ENCODE measurements around the gene RBM3.
"Not testable (repeated sequence)": the region's sequence is repeated elsewhere in the genome, so short reads cannot be mapped to it uniquely, and the experiment has no call there.

The RBM3 gene

GRCh38 chrX:48555731-48556325 lies 18.5 kb upstream of the RBM3 start:
- not testable (repeated sequence) for H2BK5ac ChIP-seq (ENCODE audit: low read depth, low read length, poor library complexity, severe bottlenecking); H3K14ac ChIP-seq (ENCODE audit: low read length in 2 of 2); H3K23ac ChIP-seq (ENCODE audit: low read length in 2 of 2); H2BK12ac ChIP-seq (ENCODE audit: low read length in 2 of 2); H3K9me3 ChIP-seq (ENCODE audit: control insufficient read depth, low read length); H3K79me1 ChIP-seq (replicated peaks; ENCODE audit: low read length, poor library complexity, severe bottlenecking); H2BK120ac ChIP-seq (ENCODE audit: low read depth, low read length); H2BK15ac ChIP-seq (ENCODE audit: low read depth, poor library complexity, severe bottlenecking); H3K27me3 ChIP-seq (ENCODE audit: control insufficient read depth in 1 of 2, insufficient read depth in 1 of 2, low read length in 2 of 2); H3K27ac ChIP-seq (ENCODE audit: low read length, poor library complexity, severe bottlenecking); H3K4me1 ChIP-seq (ENCODE audit: control insufficient read depth, insufficient read depth, low read depth, low read length); H3K18ac ChIP-seq (ENCODE audit: low read depth in 1 of 2, low read length in 2 of 2); H3K4me3 ChIP-seq (ENCODE audit: insufficient read depth in 1 of 2, low read depth in 1 of 2, low read length in 2 of 2); H4K91ac ChIP-seq (ENCODE audit: low read length); H2AFZ ChIP-seq (ENCODE audit: low read depth, low read length); H2AK5ac ChIP-seq (ENCODE audit: low read length, severe bottlenecking); H3K4ac ChIP-seq (ENCODE audit: low read depth in 1 of 2, low read length in 2 of 2); H3K9ac ChIP-seq (ENCODE audit: low read length); H4K8ac ChIP-seq (ENCODE audit: low read length); H3K4me2 ChIP-seq (ENCODE audit: low read length, poor library complexity, severe bottlenecking); DNase-seq
- 80% methylated on average over 5 of the region's 9 CpGs for WGBS
- peaks cover 30 to 33% of the 10 kb centered on the region in 2 experiments for H3K36me3 ChIP-seq (ENCODE audit: control insufficient read depth in 1 of 2, insufficient read depth in 2 of 2, low read depth in 1 of 2, low read length in 2 of 2)

- no peak overlapping the region for H2BK12ac ChIP-seq (ENCODE audit: low read length in 2 of 2)
- H3K4me1 ChIP-seq (ENCODE audit: control insufficient read depth, insufficient read depth, low read depth, low read length) = no peaks in the 10 kb centered on the region
- no peak overlapping the region for H3K4me3 ChIP-seq (ENCODE audit: insufficient read depth in 1 of 2, low read depth in 1 of 2, low read length in 2 of 2)
- H3K27ac ChIP-seq (ENCODE audit: low read length, poor library complexity, severe bottlenecking) = peak overlapping the region; percentile 7
- H4K91ac ChIP-seq (ENCODE audit: low read length) = no peak overlapping the region
- H3K14ac ChIP-seq (ENCODE audit: low read length in 2 of 2) = no peak overlapping the region
- H3K9me3 ChIP-seq (ENCODE audit: control insufficient read depth, low read length) = no peaks in the 10 kb centered on the region
- H3K79me1 ChIP-seq (replicated peaks; ENCODE audit: low read length, poor library complexity, severe bottlenecking) = peaks cover 9% of the 10 kb centered on the region
- H2AK5ac ChIP-seq (ENCODE audit: low read length, severe bottlenecking) = no peak overlapping the region
- H2BK120ac ChIP-seq (ENCODE audit: low read depth, low read length) = no peak overlapping the region
- no peak overlapping the region for H3K18ac ChIP-seq (ENCODE audit: low read depth in 1 of 2, low read length in 2 of 2)
- peak overlapping the region; percentile 37 for H3K9ac ChIP-seq (ENCODE audit: low read length)
- no peak overlapping the region for H3K23ac ChIP-seq (ENCODE audit: low read length in 2 of 2)
- peaks cover 38 to 41% of the 10 kb centered on the region in 2 experiments for H3K36me3 ChIP-seq (ENCODE audit: control insufficient read depth in 1 of 2, insufficient read depth in 2 of 2, low read depth in 1 of 2, low read length in 2 of 2)
- WGBS = 56% methylated on average over 3 of the region's 4 CpGs
- H2AFZ ChIP-seq (ENCODE audit: low read depth, low read length) = no peak overlapping the region
- H3K4me2 ChIP-seq (ENCODE audit: low read length, poor library complexity, severe bottlenecking) = no peak overlapping the region
- no peak overlapping the region for H3K4ac ChIP-seq (ENCODE audit: low read depth in 1 of 2, low read length in 2 of 2)
- H2BK5ac ChIP-seq (ENCODE audit: low read depth, low read length, poor library complexity, severe bottlenecking) = no peak overlapping the region
- peak; percentile 70 for DNase-seq
- H2BK15ac ChIP-seq (ENCODE audit: low read depth, poor library complexity, severe bottlenecking) = no peak overlapping the region
- no peak overlapping the region for H4K8ac ChIP-seq (ENCODE audit: low read length)
- H3K27me3 ChIP-seq (ENCODE audit: control insufficient read depth in 1 of 2, insufficient read depth in 1 of 2, low read length in 2 of 2) = no peaks in the 10 kb centered on the region
These were observed 16.0 kb upstream of the RBM3 start for GRCh38 chrX:48558271-48558670.

- Histone ChIP-seq H2BK5ac (ENCODE audit: low read depth, low read length, poor library complexity, severe bottlenecking) (no peak overlapping the region), H2AFZ (ENCODE audit: low read depth, low read length) (no peak overlapping the region), H3K4me1 (ENCODE audit: control insufficient read depth, insufficient read depth, low read depth, low read length) (no peaks in the 10 kb centered on the region), H2BK12ac (ENCODE audit: low read length in 2 of 2) (no peak overlapping the region), H3K27ac (ENCODE audit: low read length, poor library complexity, severe bottlenecking) (no peak overlapping the region), H3K9ac (ENCODE audit: low read length) (no peak overlapping the region), H3K14ac (ENCODE audit: low read length in 2 of 2) (no peak overlapping the region), H4K8ac (ENCODE audit: low read length) (no peak overlapping the region), H3K27me3 (ENCODE audit: control insufficient read depth in 1 of 2, insufficient read depth in 1 of 2, low read length in 2 of 2) (no peaks in the 10 kb centered on the region), H2AK5ac (ENCODE audit: low read length, severe bottlenecking) (no peak overlapping the region), H3K79me1 (replicated peaks; ENCODE audit: low read length, poor library complexity, severe bottlenecking) (peaks cover 9% of the 10 kb centered on the region), H3K4ac (ENCODE audit: low read depth in 1 of 2, low read length in 2 of 2) (no peak overlapping the region), H2BK120ac (ENCODE audit: low read depth, low read length) (no peak overlapping the region), H3K4me3 (ENCODE audit: insufficient read depth in 1 of 2, low read depth in 1 of 2, low read length in 2 of 2) (no peak overlapping the region), H3K9me3 (ENCODE audit: control insufficient read depth, low read length) (no peaks in the 10 kb centered on the region), H3K18ac (ENCODE audit: low read depth in 1 of 2, low read length in 2 of 2) (no peak overlapping the region), H3K36me3 (ENCODE audit: control insufficient read depth in 1 of 2, insufficient read depth in 2 of 2, low read depth in 1 of 2, low read length in 2 of 2) (peaks cover 39 to 41% of the 10 kb centered on the region in 2 experiments), H3K4me2 (ENCODE audit: low read length, poor library complexity, severe bottlenecking) (no peak overlapping the region), H2BK15ac (ENCODE audit: low read depth, poor library complexity, severe bottlenecking) (no peak overlapping the region), H4K91ac (ENCODE audit: low read length) (no peak overlapping the region), H3K23ac (ENCODE audit: low read length in 2 of 2) (no peak overlapping the region)
- DNase-seq = no peak
- 99% methylated on average over 24 of the region's 24 CpGs for WGBS
These were observed 14.6 kb upstream of the RBM3 start for GRCh38 chrX:48559636-48560035.

GRCh38 chrX:48560056-48560455 lies 14.2 kb upstream of the RBM3 start:
- Histone ChIP-seq H2BK120ac (ENCODE audit: low read depth, low read length) (no peak overlapping the region), H3K27ac (ENCODE audit: low read length, poor library complexity, severe bottlenecking) (no peak overlapping the region), H2AFZ (ENCODE audit: low read depth, low read length) (no peak overlapping the region), H3K4me1 (ENCODE audit: control insufficient read depth, insufficient read depth, low read depth, low read length) (no peaks in the 10 kb centered on the region), H2AK5ac (ENCODE audit: low read length, severe bottlenecking) (no peak overlapping the region), H3K36me3 (ENCODE audit: control insufficient read depth in 1 of 2, insufficient read depth in 2 of 2, low read depth in 1 of 2, low read length in 2 of 2) (peaks cover 34 to 39% of the 10 kb centered on the region in 2 experiments), H3K14ac (ENCODE audit: low read length in 2 of 2) (no peak overlapping the region), H3K27me3 (ENCODE audit: control insufficient read depth in 1 of 2, insufficient read depth in 1 of 2, low read length in 2 of 2) (no peaks in the 10 kb centered on the region), H4K91ac (ENCODE audit: low read length) (no peak overlapping the region), H3K4me3 (ENCODE audit: insufficient read depth in 1 of 2, low read depth in 1 of 2, low read length in 2 of 2) (no peak overlapping the region), H3K9me3 (ENCODE audit: control insufficient read depth, low read length) (no peaks in the 10 kb centered on the region), H3K18ac (ENCODE audit: low read depth in 1 of 2, low read length in 2 of 2) (no peak overlapping the region), H2BK15ac (ENCODE audit: low read depth, poor library complexity, severe bottlenecking) (no peak overlapping the region), H3K9ac (ENCODE audit: low read length) (no peak overlapping the region), H3K23ac (ENCODE audit: low read length in 2 of 2) (no peak overlapping the region), H3K4ac (ENCODE audit: low read depth in 1 of 2, low read length in 2 of 2) (no peak overlapping the region), H3K79me1 (replicated peaks; ENCODE audit: low read length, poor library complexity, severe bottlenecking) (peaks cover 9% of the 10 kb centered on the region), H4K8ac (ENCODE audit: low read length) (no peak overlapping the region), H2BK5ac (ENCODE audit: low read depth, low read length, poor library complexity, severe bottlenecking) (no peak overlapping the region), H2BK12ac (ENCODE audit: low read length in 2 of 2) (no peak overlapping the region), H3K4me2 (ENCODE audit: low read length, poor library complexity, severe bottlenecking) (no peak overlapping the region)
- DNase-seq = no peak
- WGBS = 98% methylated on average over 11 of the region's 14 CpGs
